Peyer's patch (tissue), 4 donors: ENCODE data around the gene GPX5.

Source experiments
- POLR2A ChIP-seq, 2 donors: fragments of 450-650 bp; IDR thresholded peaks; one replicate each; pipeline ENCODE4 v1.5.1; 2017; ENCODE audit warnings: antibody characterized with exemption in 2 of 2, mild to moderate bottlenecking in 2 of 2, moderate library complexity in 2 of 2
- TF ChIP-seq, protein P1 (sequence below), 6 experiments: fragments of 450-650 bp in 4 of 6; fragments of 200-600 bp in 2 of 6; sonication (generic) in 1 of 6; IDR thresholded peaks; one replicate each; pipeline ENCODE4 v1.5.1; 2017 to 2019; ENCODE audit warnings: antibody characterized with exemption in 6 of 6, mild to moderate bottlenecking in 3 of 6, moderate library complexity in 1 of 6

GRCh38 chr6:28515676-28516075 is 10.0 kb upstream of the GPX5 start, which contains the start of gene GPX6:
- TF ChIP-seq, protein P1, sequence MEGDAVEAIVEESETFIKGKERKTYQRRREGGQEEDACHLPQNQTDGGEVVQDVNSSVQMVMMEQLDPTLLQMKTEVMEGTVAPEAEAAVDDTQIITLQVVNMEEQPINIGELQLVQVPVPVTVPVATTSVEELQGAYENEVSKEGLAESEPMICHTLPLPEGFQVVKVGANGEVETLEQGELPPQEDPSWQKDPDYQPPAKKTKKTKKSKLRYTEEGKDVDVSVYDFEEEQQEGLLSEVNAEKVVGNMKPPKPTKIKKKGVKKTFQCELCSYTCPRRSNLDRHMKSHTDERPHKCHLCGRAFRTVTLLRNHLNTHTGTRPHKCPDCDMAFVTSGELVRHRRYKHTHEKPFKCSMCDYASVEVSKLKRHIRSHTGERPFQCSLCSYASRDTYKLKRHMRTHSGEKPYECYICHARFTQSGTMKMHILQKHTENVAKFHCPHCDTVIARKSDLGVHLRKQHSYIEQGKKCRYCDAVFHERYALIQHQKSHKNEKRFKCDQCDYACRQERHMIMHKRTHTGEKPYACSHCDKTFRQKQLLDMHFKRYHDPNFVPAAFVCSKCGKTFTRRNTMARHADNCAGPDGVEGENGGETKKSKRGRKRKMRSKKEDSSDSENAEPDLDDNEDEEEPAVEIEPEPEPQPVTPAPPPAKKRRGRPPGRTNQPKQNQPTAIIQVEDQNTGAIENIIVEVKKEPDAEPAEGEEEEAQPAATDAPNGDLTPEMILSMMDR (IDR thresholded peaks at IDR 0.05): no peak
- TF ChIP-seq POLR2A (IDR thresholded peaks at IDR 0.05): no peak
